ENCODE results near the gene MAG.

MAG gene

GRCh38 chr19:35332817-35333216 is 40.9 kb downstream of the MAG start:
- POLR2A ChIA-PET = no interaction called here
- no peaks in the 10 kb centered on the region for H3K36me3 ChIP-seq (ENCODE audit: control insufficient read depth in 2 of 2, insufficient read depth in 1 of 2, low read length in 2 of 2)
- no peak overlapping the region for H3K27ac ChIP-seq (ENCODE audit: extremely low read depth, low read depth, low read length)
- no peaks in the 10 kb centered on the region for H3K4me1 ChIP-seq (ENCODE audit: control insufficient read depth, insufficient read depth, low read length)
- H3K4me3 ChIP-seq (ENCODE audit: low read depth, low read length) = no peak overlapping the region
- no peaks in the 10 kb centered on the region for H3K9me3 ChIP-seq (ENCODE audit: control insufficient read depth, insufficient read depth, low read depth, low read length)
- no peak for TF ChIP-seq ZNF701 (tag by site-specific recombination; IDR thresholded peaks at IDR 0.05)
- TF ChIP-seq ZNF48 (tag by site-specific recombination; IDR thresholded peaks at IDR 0.05) = no peak
- TF ChIP-seq ZNF140 (tag by site-specific recombination; IDR thresholded peaks at IDR 0.05) = no peak
- TF ChIP-seq, protein P1, sequence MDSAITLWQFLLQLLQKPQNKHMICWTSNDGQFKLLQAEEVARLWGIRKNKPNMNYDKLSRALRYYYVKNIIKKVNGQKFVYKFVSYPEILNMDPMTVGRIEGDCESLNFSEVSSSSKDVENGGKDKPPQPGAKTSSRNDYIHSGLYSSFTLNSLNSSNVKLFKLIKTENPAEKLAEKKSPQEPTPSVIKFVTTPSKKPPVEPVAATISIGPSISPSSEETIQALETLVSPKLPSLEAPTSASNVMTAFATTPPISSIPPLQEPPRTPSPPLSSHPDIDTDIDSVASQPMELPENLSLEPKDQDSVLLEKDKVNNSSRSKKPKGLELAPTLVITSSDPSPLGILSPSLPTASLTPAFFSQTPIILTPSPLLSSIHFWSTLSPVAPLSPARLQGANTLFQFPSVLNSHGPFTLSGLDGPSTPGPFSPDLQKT (IDR thresholded peaks at IDR 0.05; ENCODE audit: borderline replicate concordance, low read depth, low read length) = no peak
- TF ChIP-seq ZNF221 (tag by site-specific recombination; IDR thresholded peaks at IDR 0.05; ENCODE audit: borderline replicate concordance) = no peak
- no peak for TF ChIP-seq ZNF544 (tag by site-specific recombination; IDR thresholded peaks at IDR 0.05)
- TF ChIP-seq, protein P2, sequence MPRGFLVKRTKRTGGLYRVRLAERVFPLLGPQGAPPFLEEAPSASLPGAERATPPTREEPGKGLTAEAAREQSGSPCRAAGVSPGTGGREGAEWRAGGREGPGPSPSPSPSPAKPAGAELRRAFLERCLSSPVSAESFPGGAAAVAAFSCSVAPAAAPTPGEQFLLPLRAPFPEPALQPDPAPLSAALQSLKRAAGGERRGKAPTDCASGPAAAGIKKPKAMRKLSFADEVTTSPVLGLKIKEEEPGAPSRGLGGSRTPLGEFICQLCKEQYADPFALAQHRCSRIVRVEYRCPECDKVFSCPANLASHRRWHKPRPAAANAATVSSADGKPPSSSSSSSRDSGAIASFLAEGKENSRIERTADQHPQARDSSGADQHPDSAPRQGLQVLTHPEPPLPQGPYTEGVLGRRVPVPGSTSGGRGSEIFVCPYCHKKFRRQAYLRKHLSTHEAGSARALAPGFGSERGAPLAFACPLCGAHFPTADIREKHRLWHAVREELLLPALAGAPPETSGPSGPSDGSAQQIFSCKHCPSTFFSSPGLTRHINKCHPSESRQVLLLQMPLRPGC (tag by site-specific recombination; IDR thresholded peaks at IDR 0.05) = no peak
- no peak for TF ChIP-seq ZNF202 (tag by site-specific recombination; IDR thresholded peaks at IDR 0.05; ENCODE audit: borderline replicate concordance)
- no peak for TF ChIP-seq EGR2 (tag by site-specific recombination; IDR thresholded peaks at IDR 0.05; ENCODE audit: low read depth)
- TF ChIP-seq ZNF830 (tag by site-specific recombination; IDR thresholded peaks at IDR 0.05; ENCODE audit: low read depth) = no peak
- no peak for TF ChIP-seq ZBTB48 (tag by site-specific recombination; IDR thresholded peaks at IDR 0.05)
- no peak for TF ChIP-seq ZNF843 (tag by site-specific recombination; IDR thresholded peaks at IDR 0.05)
- TF ChIP-seq KLF7 (tag by site-specific recombination; IDR thresholded peaks at IDR 0.05; ENCODE audit: borderline replicate concordance) = no peak
- TF ChIP-seq PRDM2 (tag by site-specific recombination; IDR thresholded peaks at IDR 0.05; ENCODE audit: borderline replicate concordance) = no peak
- no peak for TF ChIP-seq MYNN (tag by site-specific recombination; IDR thresholded peaks at IDR 0.05; ENCODE audit: borderline replicate concordance)
- no peak for TF ChIP-seq ZNF324 (tag by site-specific recombination; IDR thresholded peaks at IDR 0.05)
- no peak for TF ChIP-seq ZNF394 (tag by site-specific recombination; IDR thresholded peaks at IDR 0.05; ENCODE audit: borderline replicate concordance)
- CTCF ChIA-PET = interaction anchor here (0.6 to 6.8 kb wide), 9 partner anchors 20 to 410 kb away, joined by 3 to 40 read pairs (median 3); partner anchors contain the start of gene USF2
